Measurements from ENCODE around the gene DUSP9.

The DUSP9 gene

DNA sequence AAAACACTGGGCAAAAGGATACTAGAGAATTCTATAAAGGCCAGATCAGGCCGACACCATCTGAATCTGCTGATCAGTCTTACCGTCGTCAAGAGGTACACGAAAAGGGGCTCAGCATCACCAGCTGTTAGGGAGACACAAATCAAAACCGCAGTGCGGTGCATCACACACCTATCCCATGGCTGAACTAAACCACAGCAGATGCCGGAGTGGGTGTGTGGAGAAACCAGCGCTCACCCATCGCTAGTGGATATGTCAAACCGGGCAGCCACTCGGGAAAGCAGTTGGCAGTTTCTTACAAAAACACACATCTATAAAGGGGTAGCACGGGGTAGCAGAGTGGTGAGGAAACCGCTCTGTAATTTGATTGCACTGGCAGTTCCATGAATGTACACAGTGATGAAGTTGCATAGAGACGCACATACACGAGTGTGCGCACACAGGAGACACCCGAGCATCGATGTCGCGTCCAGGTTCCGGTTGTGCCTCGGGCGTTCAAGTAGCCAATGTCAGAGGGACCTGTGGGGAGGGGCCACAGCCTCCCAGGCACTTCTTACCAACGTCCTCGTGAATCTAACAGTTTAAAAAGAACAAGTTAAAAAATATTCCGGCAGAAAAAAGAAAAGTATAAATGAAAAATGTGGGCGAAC lies 24.9 kb upstream of the DUSP9 start:
- no peak for DNase-seq (ENCODE audit: low read depth in 1 of 2, low spot score in 1 of 2)

DNA sequence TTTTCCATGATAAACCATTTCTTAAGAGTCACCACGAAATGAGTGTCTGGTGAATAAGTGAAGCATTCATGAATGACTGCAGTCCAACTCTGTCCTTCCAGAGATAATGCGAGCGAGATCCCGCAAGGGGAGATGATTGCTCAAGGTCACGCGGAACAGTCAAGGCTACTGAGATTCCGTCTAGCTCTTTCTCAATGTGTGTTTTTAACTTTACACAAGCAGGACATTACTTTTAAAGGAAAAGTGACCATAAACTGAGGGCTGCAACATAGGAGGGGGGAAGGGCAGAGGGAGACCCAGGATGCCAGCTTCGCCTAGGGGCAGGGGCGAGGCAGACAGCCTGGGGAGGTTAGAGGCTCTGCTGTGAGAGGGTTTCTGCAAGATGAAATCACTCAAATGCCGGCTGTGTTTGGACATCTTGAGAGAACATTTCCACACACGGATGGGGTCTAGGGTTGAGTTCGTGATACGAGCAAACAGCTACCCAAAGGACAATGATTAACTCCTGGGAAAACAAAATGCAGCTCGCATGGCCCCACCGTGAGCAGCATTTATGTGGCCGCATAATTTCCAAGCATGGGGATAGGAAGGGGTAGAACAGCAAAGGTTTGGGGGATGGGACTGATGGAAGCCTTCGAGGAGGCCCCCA lies 24.2 kb upstream of the DUSP9 start:
- no peak for DNase-seq (ENCODE audit: low read depth in 1 of 2, low spot score in 1 of 2)

DNA sequence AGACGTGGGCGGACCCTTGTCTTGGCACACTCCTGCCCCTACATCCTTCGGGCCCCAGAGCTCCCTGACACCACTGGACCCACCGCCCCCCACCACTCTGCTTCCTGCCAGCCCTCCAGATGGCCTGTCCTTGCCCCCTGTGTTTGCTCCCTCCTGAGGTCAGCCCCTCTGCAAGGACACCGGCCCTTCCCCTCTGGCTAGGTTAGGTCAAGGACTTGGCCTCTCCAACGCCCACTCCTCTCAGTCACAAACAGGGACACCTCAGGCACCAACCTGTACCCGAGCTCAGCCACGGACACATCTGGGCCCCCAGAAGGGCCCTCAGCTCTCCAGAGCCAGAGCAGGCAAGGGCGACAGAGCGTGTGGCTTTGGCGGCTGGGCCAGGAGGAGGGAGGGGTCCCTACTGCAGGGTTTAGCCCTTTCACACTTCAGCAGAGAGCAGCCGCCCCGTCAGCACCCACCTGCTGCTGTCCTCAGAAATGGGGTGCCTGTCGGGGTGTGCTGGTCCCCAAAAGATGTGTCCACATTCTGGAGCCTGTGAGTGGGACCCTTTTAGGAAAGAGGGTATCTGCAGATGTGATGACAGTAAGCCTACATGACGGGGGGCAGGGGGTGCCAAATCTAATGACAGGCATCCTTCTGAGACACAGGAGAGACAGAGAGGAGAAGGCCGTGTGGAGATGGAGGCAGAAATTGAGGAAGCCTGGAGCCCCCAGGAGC lies 23.5 kb upstream of the DUSP9 start:
- DNase-seq (ENCODE audit: low read depth in 1 of 2, low spot score in 1 of 2) = no peak

- DNase-seq (ENCODE audit: low read depth in 1 of 2, low spot score in 1 of 2) = no peak
Measured at GRCh38 chrX:153624196-153625091, 22.6 kb upstream of the DUSP9 start.

- DNase-seq (ENCODE audit: low read depth in 1 of 2, low spot score in 1 of 2) = no peak
Measured at GRCh38 chrX:153625271-153626024, 21.6 kb upstream of the DUSP9 start.

DNA sequence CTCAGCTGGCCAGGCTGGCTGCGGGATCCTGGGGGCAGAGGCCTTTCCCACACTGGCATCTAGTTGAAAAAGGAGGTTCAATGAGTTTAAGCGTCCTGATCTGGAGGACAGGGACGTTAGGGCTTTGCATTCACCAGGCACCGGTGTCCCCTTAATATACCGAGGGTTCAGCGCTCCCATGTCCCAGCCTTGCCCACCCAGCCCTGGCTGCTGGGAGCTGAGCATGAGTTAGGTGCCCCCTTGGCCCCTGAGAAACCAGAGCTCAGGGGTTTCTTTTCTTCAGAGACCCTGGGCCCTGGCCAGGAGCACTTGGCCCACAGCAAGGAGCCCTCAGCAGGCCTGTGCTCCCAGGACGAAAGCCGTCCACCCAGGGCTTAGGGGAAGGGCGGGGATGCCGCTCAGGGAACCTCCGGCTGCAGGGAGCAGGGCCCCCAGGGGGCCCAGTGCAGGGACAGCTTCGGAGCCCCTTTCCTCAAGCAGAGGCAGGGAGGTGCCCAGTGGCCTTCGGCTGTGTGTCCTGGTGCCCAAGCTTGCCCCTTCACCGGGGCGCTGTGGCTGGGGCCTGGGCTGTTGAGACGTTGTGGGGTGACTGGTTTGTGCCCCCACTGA lies 20.9 kb upstream of the DUSP9 start:
- DNase-seq (ENCODE audit: low read depth in 1 of 2, low spot score in 1 of 2) = no peak

DNA sequence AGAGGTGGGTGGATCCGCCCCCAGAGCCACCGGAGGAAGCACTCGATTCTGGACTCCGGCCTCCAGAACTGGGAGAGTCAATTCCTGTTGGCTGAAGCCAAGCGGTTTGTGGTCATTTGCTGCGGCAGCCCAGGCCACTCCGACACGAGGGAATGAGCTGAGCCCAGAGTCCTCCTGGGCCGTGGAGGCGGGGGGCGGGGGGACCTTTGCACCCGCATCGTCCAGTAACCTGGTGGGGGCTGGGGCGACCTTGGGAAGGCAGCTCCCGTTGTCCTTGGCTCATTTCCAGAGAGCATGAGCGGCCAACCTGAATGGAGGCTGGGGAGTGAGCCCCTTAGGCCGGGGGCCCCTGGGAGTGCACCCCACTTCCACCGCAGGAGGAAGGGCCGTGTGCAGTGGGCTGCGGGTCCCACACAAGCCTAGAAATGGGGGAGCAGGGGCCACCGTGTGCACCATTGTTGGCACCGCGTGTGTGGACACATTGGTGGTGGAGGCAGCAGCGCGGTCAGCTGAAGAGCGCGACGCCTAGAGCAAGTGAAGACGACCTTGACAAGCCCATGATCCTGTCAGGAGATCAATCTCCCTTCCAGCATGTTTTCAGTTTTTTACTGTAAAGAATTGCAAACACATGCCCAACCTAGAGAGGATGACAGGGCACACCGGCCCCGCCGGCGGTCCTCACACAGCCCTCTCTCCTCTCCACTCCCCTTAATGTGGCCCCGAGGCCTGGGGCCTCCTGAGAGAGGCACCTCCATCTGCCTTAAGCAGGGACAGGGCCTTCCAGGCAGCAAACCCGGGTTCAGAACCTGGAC lies 19.9 kb upstream of the DUSP9 start:
- DNase-seq (ENCODE audit: low read depth in 1 of 2, low spot score in 1 of 2) = no peak

- DNase-seq (ENCODE audit: low read depth in 1 of 2, low spot score in 1 of 2) = no peak
Measured at GRCh38 chrX:153627675-153628111, 19.3 kb upstream of the DUSP9 start.

GRCh38 chrX:153628129-153628528 lies 18.9 kb upstream of the DUSP9 start:
- DNase-seq (ENCODE audit: low read depth in 1 of 2, low spot score in 1 of 2) = no peak

GRCh38 chrX:153628665-153629064 lies 18.3 kb upstream of the DUSP9 start:
- DNase-seq (ENCODE audit: low read depth in 1 of 2, low spot score in 1 of 2) = no peak

GRCh38 chrX:153631346-153631745 lies 15.7 kb upstream of the DUSP9 start:
- DNase-seq (ENCODE audit: low read depth in 1 of 2, low spot score in 1 of 2) = no peak

GRCh38 chrX:153631907-153632594 lies 15.0 kb upstream of the DUSP9 start:
- no peak for DNase-seq (ENCODE audit: low read depth in 1 of 2, low spot score in 1 of 2)

- DNase-seq (ENCODE audit: low read depth in 1 of 2, low spot score in 1 of 2) = no peak
Measured at GRCh38 chrX:153632595-153632946, 14.4 kb upstream of the DUSP9 start.

- DNase-seq (ENCODE audit: low read depth in 1 of 2, low spot score in 1 of 2) = no peak
Measured at GRCh38 chrX:153633048-153633447, 14.0 kb upstream of the DUSP9 start.

DNA sequence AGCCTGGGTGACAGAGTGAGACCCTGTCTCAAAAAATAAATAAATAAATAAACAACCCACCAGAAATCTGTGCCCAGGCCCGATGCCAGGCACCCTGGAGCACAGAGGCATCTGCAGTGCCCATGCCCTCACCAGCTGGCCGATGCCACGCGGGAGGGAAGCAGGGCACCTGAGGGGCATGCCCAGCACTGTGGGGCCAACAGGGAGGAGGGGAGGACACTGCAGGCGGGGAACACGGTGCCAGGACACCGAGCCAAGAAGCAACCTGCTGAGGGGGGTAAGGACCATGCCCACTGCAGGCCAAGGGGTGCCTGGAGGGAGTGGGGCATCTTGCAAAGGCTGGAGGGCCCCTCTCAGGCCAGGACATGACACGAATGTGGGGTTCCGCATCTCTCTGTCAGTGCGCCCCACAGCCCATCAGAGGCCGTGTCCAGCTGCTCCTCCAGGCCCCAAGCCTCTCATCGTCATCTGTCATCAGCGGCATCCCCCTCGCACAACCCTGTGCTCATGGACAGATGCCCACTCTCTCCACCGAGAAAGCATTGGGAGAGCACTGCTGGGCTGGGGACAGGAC lies 13.3 kb upstream of the DUSP9 start:
- no peak for DNase-seq (ENCODE audit: low read depth in 1 of 2, low spot score in 1 of 2)

- DNase-seq (ENCODE audit: low read depth in 1 of 2, low spot score in 1 of 2) = no peak
Measured at GRCh38 chrX:153634236-153634635, 12.8 kb upstream of the DUSP9 start.

DNA sequence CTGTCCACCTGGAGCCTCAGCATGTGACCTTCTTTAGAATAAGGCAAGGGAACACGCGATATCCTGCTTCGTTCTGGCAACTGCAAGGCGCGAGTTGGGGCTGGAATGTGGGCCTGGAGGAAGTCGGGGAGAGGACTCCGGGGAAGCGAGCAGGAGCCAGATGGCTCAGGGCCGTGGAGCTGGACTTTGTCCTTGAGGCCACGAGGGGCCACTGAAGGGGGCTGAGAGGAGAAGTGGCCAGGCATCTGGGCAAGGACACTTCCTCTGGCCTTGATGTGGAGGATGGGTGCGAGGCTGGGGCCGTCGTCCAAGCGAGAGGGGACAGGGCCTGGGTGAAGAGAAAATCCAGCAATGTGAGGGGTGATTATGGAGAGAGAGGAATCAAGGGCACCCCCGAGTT lies 12.2 kb upstream of the DUSP9 start:
- DNase-seq (ENCODE audit: low read depth in 1 of 2, low spot score in 1 of 2) = no peak

DNA sequence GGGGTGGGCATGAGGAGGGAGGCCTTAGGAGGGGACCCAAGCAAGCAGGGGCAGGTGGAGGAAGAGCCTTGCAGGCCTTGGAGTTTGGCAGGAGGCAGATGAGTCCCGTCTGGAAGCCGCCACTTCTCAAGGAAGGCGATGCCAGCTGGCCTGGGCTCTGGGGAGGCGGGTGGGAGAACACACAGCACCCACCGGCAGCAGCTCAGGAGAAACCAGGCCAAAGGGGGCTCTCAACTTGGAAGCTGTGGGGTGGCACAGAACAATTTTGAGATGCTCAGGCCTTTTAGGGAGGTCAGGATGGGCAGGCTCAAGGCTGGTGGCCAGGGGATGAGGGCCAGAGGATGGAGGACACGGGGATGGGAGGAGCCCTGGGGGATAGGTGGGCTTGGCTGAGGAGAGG lies 11.6 kb upstream of the DUSP9 start:
- no peak for DNase-seq (ENCODE audit: low read depth in 1 of 2, low spot score in 1 of 2)

Measured in activated T-helper 1 cell treated with anti-CD3 and anti-CD28 coated beads, Interleukin-2, amount 50 U/mL, for 16 hours (primary cell).